ENCODE results near the gene HRAS. TPM values are rescaled to one million over a fixed set of nuclear protein-coding genes. Genes with fewer than 3 reads are reported as not detected.

The HRAS gene
- total and polyA plus RNA-seq, 2 of the 13 experiments (the other 11 are each of a cell fraction or from before 2014, with no cell fraction given) = 32.9 to 50.0 TPM

GRCh38 chr11:565921-566509 is 30.6 kb upstream of the HRAS start (continued):
- TF ChIP-seq LCORL (IDR thresholded peaks at IDR 0.05) (no peak), LCORL (CRISPR knock-in tag; IDR thresholded peaks at IDR 0.05) (0 out of 2 replicates have a peak, but pooled peaks have one; percentile 47), ZBTB7A (CRISPR knock-in tag; IDR thresholded peaks at IDR 0.05) (peak; percentile 75; the same call in 1 of the 2 replicates), PITX1 (CRISPR knock-in tag; IDR thresholded peaks at IDR 0.05) (peak; percentile 14; the same call in 1 of the 2 replicates), ZNF275 (CRISPR knock-in tag; IDR thresholded peaks at IDR 0.05; ENCODE audit: borderline replicate concordance) (no peak), ZNF235 (CRISPR knock-in tag; IDR thresholded peaks at IDR 0.05; ENCODE audit: borderline replicate concordance) (peak; percentile 63; the same call in 1 of the 2 replicates), ZNF572 (CRISPR knock-in tag; IDR thresholded peaks at IDR 0.05) (0 out of 2 replicates have a peak, but pooled peaks have one; percentile 65), ZNF407 (CRISPR knock-in tag; IDR thresholded peaks at IDR 0.05; ENCODE audit: not compliant biosample characterization) (no peak), SRY (CRISPR knock-in tag; IDR thresholded peaks at IDR 0.05) (no peak), MEIS1 (CRISPR knock-in tag; IDR thresholded peaks at IDR 0.05; ENCODE audit: borderline replicate concordance) (0 out of 2 replicates have a peak, but pooled peaks have one; percentile 55), NRL (CRISPR knock-in tag; IDR thresholded peaks at IDR 0.05; ENCODE audit: borderline replicate concordance) (peak; percentile 89; the same call in 1 of the 2 replicates), THAP9 (CRISPR knock-in tag; IDR thresholded peaks at IDR 0.05; ENCODE audit: borderline replicate concordance) (peak; percentile 54; the same call in 1 of the 2 replicates), POGK (CRISPR knock-in tag; conservative IDR thresholded peaks at IDR 0.05) (no peak), HOXA5 (CRISPR knock-in tag; IDR thresholded peaks at IDR 0.05) (no peak)
